ENCODE results near the gene SRSF3.

DNA sequence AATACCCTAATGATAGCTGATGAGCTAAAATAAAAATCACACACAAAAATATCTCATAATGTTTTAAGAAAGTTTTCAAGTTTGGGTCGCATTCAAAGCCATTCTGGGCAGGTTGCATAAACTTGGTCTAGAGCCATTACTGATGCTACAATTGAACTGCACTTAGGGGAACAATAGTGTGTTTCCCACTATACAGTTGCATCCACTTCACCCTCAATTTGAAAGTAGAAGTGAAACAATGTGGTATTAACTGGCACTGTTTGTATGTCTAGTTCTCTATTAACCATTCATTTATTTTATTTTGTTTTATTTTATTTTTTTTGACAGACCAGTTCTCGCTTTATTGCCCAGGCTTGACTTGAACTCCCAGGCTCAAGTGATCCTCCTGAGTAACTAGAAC lies 23.9 kb upstream of the SRSF3 start:
- TF ChIP-seq, protein P1, sequence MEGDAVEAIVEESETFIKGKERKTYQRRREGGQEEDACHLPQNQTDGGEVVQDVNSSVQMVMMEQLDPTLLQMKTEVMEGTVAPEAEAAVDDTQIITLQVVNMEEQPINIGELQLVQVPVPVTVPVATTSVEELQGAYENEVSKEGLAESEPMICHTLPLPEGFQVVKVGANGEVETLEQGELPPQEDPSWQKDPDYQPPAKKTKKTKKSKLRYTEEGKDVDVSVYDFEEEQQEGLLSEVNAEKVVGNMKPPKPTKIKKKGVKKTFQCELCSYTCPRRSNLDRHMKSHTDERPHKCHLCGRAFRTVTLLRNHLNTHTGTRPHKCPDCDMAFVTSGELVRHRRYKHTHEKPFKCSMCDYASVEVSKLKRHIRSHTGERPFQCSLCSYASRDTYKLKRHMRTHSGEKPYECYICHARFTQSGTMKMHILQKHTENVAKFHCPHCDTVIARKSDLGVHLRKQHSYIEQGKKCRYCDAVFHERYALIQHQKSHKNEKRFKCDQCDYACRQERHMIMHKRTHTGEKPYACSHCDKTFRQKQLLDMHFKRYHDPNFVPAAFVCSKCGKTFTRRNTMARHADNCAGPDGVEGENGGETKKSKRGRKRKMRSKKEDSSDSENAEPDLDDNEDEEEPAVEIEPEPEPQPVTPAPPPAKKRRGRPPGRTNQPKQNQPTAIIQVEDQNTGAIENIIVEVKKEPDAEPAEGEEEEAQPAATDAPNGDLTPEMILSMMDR (conservative IDR thresholded peaks at IDR 0.05; ENCODE audit: low read length), result no peak
- TF ChIP-seq EZH2phosphoT487 (IDR thresholded peaks at IDR 0.05; ENCODE audit: borderline replicate concordance, low read depth, low read length), result no peak

All from OCI-LY7 (cell line).